ENCODE data around the gene PDE6A.
"Not testable (repeated sequence)": the region's sequence is repeated elsewhere in the genome, so short reads cannot be mapped to it uniquely, and the experiment has no call there.

PDE6A gene

DNA sequence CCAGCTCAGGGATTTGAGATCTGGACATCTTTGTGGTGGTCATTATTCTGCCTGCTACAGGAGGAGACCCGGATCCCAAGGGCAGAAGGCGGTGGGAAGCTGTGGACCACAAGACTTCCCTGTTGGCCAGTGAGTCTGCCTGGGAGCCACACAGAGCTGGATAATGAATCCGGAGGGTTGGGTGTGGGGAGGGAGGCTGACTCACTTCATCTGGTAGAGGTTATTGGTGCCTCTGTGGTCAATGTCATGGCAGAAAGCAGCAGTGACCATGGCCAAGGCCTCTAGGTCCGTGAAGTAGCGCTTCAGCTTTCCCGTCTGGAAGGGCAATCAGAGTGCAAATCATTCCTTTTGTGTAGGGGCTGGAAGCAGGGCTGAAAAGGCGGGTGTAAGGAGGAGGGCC is 58.5 kb downstream of the PDE6A start:
- Histone ChIP-seq H3K27me3 (ENCODE audit: control insufficient read depth in 1 of 2, insufficient read depth in 2 of 2, low read length in 2 of 2) (no peaks in the 10 kb centered on the region), H3K9ac (ENCODE audit: low read length) (no peak overlapping the region), H3K36me3 (ENCODE audit: insufficient read depth, low read length) (no peaks in the 10 kb centered on the region), H3K9me3 (ENCODE audit: low read length) (no peaks in the 10 kb centered on the region), H3K4me3 (ENCODE audit: low read depth in 1 of 2, low read length in 2 of 2) (no peak overlapping the region), H3K4me1 (ENCODE audit: insufficient read depth, low read length) (no peaks in the 10 kb centered on the region), H3K27ac (ENCODE audit: low read depth, low read length) (no peak overlapping the region)

DNA sequence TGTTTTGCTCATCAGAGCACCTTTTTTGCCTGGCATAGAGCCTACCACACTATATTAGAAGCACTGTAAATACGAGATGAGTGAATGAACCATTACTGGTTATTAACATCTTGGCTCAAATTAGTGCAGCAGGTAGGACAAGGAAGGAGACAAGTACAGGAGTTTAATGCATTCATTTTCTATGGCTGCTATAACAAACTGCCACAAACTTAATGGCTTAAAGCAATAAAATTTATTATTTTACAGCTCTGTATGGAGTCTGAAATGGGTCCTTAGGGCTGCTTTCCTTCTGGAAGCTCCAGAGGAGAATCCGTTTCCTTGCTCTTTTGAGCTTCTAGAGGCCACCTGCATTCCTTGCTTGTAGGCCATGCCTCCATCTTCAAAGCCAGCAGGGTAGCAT is 59.1 kb downstream of the PDE6A start:
- Histone ChIP-seq H3K9me3 (ENCODE audit: low read length) (no peaks in the 10 kb centered on the region), H3K36me3 (ENCODE audit: insufficient read depth, low read length) (no peaks in the 10 kb centered on the region), H3K27ac (ENCODE audit: low read depth, low read length) (no peak overlapping the region), H3K4me3 (ENCODE audit: low read depth in 1 of 2, low read length in 2 of 2) (no peak overlapping the region), H3K4me1 (ENCODE audit: insufficient read depth, low read length) (no peaks in the 10 kb centered on the region), H3K9ac (ENCODE audit: low read length) (no peak overlapping the region), H3K27me3 (ENCODE audit: control insufficient read depth in 1 of 2, insufficient read depth in 2 of 2, low read length in 2 of 2) (no peaks in the 10 kb centered on the region)

DNA sequence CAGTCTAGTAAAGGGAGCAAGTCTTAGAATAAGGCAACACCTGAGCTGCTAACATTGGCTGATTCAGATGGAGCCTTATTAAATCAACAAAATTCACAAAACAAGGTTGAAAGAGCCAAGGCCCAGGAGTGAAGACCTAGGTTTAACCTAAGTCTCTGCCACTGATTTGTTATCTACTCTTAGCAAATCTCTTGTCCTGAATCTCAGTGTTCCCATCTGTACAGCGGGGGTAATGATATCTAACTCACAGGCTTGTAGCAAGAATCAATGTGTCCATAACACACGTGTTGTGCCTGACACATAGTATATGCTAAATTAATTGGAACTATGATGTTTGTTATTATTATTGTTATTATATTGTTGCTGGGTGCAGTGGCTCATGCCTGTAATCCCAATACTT is 61.0 kb downstream of the PDE6A start:
- Histone ChIP-seq H3K27me3 (ENCODE audit: control insufficient read depth in 1 of 2, insufficient read depth in 2 of 2, low read length in 2 of 2) (no peaks in the 10 kb centered on the region), H3K4me3 (ENCODE audit: low read depth in 1 of 2, low read length in 2 of 2) (no peak overlapping the region), H3K9ac (ENCODE audit: low read length) (no peak overlapping the region), H3K9me3 (ENCODE audit: low read length) (no peaks in the 10 kb centered on the region), H3K36me3 (ENCODE audit: insufficient read depth, low read length) (no peaks in the 10 kb centered on the region), H3K27ac (ENCODE audit: low read depth, low read length) (no peak overlapping the region), H3K4me1 (ENCODE audit: insufficient read depth, low read length) (no peaks in the 10 kb centered on the region)

DNA sequence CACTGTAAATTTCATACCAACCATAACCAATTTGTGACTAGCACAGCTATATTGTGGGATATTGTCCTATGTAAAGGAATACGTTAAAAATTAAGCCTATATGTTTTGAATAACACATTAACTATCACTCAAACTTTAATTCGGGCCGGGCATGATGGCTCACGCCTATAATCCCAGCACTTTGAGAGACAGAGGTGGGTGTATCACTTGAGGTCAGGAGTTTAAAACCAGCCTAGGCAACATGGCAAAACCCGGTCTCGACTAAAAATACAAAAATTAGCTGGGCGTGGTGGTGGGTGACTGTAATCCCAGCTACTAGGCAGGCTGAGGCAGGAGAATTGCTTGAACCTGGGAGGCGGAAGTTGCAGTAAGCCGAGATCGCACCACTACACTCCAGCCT is 62.0 kb downstream of the PDE6A start:
- H3K9ac ChIP-seq (ENCODE audit: low read length); H3K27ac ChIP-seq (ENCODE audit: low read depth, low read length); H3K4me3 ChIP-seq (ENCODE audit: low read depth in 1 of 2, low read length in 2 of 2); H3K4me1 ChIP-seq (ENCODE audit: insufficient read depth, low read length); H3K9me3 ChIP-seq (ENCODE audit: low read length); H3K27me3 ChIP-seq (ENCODE audit: control insufficient read depth in 1 of 2, insufficient read depth in 2 of 2, low read length in 2 of 2); H3K36me3 ChIP-seq (ENCODE audit: insufficient read depth, low read length): not testable (repeated sequence)

DNA sequence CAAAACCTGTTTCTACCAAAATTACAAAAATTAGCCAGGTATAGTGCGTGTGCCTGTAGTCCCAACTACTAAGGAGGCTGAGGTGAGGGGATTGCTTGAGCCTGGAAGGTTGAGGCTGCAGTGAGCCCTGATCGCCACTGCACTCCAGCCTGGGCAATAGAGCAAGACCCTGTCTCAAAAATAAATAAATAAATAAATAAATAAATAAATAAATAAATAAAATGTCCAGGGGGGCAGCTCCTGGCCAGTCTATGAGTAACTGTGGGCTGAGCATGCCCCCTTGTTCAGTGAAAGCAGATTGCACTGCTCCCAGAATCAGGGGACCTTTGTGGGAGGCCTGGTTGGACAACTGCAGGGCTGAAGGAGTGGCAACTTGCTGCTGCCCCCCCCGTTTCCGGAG is 62.7 kb downstream of the PDE6A start:
- Histone ChIP-seq H3K9me3 (ENCODE audit: low read length) (no peaks in the 10 kb centered on the region), H3K9ac (ENCODE audit: low read length) (no peak overlapping the region), H3K27ac (ENCODE audit: low read depth, low read length) (no peak overlapping the region), H3K27me3 (ENCODE audit: control insufficient read depth in 1 of 2, insufficient read depth in 2 of 2, low read length in 2 of 2) (no peaks in the 10 kb centered on the region), H3K36me3 (ENCODE audit: insufficient read depth, low read length) (no peaks in the 10 kb centered on the region), H3K4me3 (ENCODE audit: low read depth in 1 of 2, low read length in 2 of 2) (no peak overlapping the region), H3K4me1 (ENCODE audit: insufficient read depth, low read length) (no peaks in the 10 kb centered on the region)

DNA sequence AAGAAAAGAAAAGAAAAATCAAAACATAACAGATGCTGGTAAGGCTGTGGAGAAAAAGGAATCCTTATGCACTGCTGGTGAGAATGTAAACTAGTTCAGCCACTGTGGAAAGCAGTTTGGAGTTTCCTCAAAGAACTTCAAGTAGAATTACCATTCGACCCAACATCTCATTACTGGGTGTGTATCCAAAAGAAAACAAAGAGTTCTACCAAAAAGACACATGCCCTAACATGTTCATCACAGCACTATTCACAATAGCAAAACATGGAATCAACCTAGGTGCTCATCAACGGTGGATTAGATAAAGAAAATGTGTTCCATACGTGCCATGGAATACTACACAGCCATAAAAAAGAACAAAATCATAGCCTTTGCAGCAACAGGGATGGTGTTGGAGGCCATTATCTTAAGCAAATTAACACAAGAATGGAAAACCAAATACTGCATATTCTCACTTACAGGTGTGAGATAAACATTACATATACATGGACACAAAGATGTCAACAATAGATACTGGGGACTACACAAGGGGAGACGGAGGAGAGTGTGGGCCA is 63.4 kb downstream of the PDE6A start:
- Histone ChIP-seq H3K27ac (ENCODE audit: low read depth, low read length) (no peak overlapping the region), H3K4me3 (ENCODE audit: low read depth in 1 of 2, low read length in 2 of 2) (no peak overlapping the region), H3K9me3 (ENCODE audit: low read length) (no peaks in the 10 kb centered on the region), H3K36me3 (ENCODE audit: insufficient read depth, low read length) (no peaks in the 10 kb centered on the region), H3K27me3 (ENCODE audit: control insufficient read depth in 1 of 2, insufficient read depth in 2 of 2, low read length in 2 of 2) (no peaks in the 10 kb centered on the region), H3K9ac (ENCODE audit: low read length) (no peak overlapping the region), H3K4me1 (ENCODE audit: insufficient read depth, low read length) (no peaks in the 10 kb centered on the region)

- not testable (repeated sequence) for H3K27me3 ChIP-seq (ENCODE audit: control insufficient read depth in 1 of 2, insufficient read depth in 2 of 2, low read length in 2 of 2); H3K4me3 ChIP-seq (ENCODE audit: low read depth in 1 of 2, low read length in 2 of 2); H3K9me3 ChIP-seq (ENCODE audit: low read length); H3K9ac ChIP-seq (ENCODE audit: low read length); H3K36me3 ChIP-seq (ENCODE audit: insufficient read depth, low read length); H3K27ac ChIP-seq (ENCODE audit: low read depth, low read length); H3K4me1 ChIP-seq (ENCODE audit: insufficient read depth, low read length)
These were observed 65.0 kb downstream of the PDE6A start for GRCh38 chr5:149879593-149879992.

DNA sequence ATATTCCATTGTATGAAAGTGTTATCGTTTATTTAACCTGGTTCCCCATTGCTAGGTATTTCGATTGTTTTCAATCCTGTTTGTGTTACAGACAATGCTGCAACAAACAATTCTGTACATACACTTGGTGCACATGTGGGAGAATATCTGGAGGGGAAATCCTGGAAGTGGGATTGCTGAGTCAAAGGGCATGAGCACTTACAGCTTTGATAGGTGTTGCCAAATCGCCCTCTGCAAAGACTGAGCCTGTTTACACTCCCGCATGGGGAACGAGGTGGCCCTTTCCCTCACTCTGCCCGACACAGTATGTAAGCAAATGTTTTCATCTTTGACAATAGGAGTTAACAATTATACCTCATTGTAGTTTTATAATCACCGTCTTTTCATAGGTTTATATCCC is 66.2 kb downstream of the PDE6A start:
- no peaks in the 10 kb centered on the region for H3K27me3 ChIP-seq (ENCODE audit: control insufficient read depth in 1 of 2, insufficient read depth in 2 of 2, low read length in 2 of 2)

GRCh38 chr5:149873896-149874295 is 70.7 kb downstream of the PDE6A start:
- Histone ChIP-seq H3K27me3 (ENCODE audit: control insufficient read depth in 1 of 2, insufficient read depth in 2 of 2, low read length in 2 of 2) (no peaks in the 10 kb centered on the region), H3K4me3 (ENCODE audit: low read depth in 1 of 2, low read length in 2 of 2) (no peak overlapping the region), H3K36me3 (ENCODE audit: insufficient read depth, low read length) (no peaks in the 10 kb centered on the region), H3K9me3 (ENCODE audit: low read length) (no peaks in the 10 kb centered on the region), H3K27ac (ENCODE audit: low read depth, low read length) (no peak overlapping the region), H3K9ac (ENCODE audit: low read length) (no peak overlapping the region), H3K4me1 (ENCODE audit: insufficient read depth, low read length) (peaks cover 13% of the 10 kb centered on the region)

More for the DNA sequence above, 66.2 kb downstream of the PDE6A start:
- Histone ChIP-seq H3K27ac (ENCODE audit: low read depth, low read length) (no peak overlapping the region), H3K9ac (ENCODE audit: low read length) (no peak overlapping the region), H3K4me1 (ENCODE audit: insufficient read depth, low read length) (no peaks in the 10 kb centered on the region), H3K4me3 (ENCODE audit: low read depth in 1 of 2, low read length in 2 of 2) (no peak overlapping the region), H3K9me3 (ENCODE audit: low read length) (no peaks in the 10 kb centered on the region), H3K36me3 (ENCODE audit: insufficient read depth, low read length) (no peaks in the 10 kb centered on the region)

GRCh38 chr5:149872351-149873040 is 72.1 kb downstream of the PDE6A start:
- Histone ChIP-seq H3K9me3 (ENCODE audit: low read length) (no peaks in the 10 kb centered on the region), H3K27me3 (ENCODE audit: control insufficient read depth in 1 of 2, insufficient read depth in 2 of 2, low read length in 2 of 2) (no peaks in the 10 kb centered on the region), H3K27ac (ENCODE audit: low read depth, low read length) (peak overlapping the region; percentile 35), H3K4me1 (ENCODE audit: insufficient read depth, low read length) (peaks cover 13% of the 10 kb centered on the region), H3K4me3 (ENCODE audit: low read depth in 1 of 2, low read length in 2 of 2) (no peak overlapping the region), H3K36me3 (ENCODE audit: insufficient read depth, low read length) (no peaks in the 10 kb centered on the region), H3K9ac (ENCODE audit: low read length) (no peak overlapping the region)

DNA sequence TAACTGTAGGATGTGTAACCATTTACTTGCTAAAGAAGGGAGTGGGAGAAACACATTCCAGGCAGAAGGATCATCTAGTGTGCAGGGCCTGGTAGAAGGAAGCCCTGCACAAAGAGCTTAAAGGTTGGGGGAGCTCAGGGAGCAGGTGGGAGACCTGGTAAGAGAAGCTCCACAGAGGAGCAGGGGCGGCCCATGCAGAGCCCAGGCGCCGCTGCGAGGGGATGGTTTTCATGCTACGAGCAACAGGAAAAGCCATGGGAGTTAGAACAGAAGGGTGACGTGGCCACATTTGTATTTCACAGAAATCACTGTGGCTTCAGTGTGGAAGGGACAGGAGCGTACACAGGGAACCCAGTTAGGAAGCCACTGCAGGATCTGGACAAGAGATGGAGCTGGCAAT is 73.1 kb downstream of the PDE6A start:
- Histone ChIP-seq H3K4me1 (ENCODE audit: insufficient read depth, low read length) (peaks cover 13% of the 10 kb centered on the region), H3K9me3 (ENCODE audit: low read length) (no peaks in the 10 kb centered on the region), H3K27me3 (ENCODE audit: control insufficient read depth in 1 of 2, insufficient read depth in 2 of 2, low read length in 2 of 2) (no peaks in the 10 kb centered on the region), H3K9ac (ENCODE audit: low read length) (no peak overlapping the region), H3K27ac (ENCODE audit: low read depth, low read length) (no peak overlapping the region), H3K4me3 (ENCODE audit: low read depth in 1 of 2, low read length in 2 of 2) (no peak overlapping the region), H3K36me3 (ENCODE audit: insufficient read depth, low read length) (no peaks in the 10 kb centered on the region)

- Histone ChIP-seq H3K4me3 (ENCODE audit: low read depth in 1 of 2, low read length in 2 of 2) (no peak overlapping the region), H3K27ac (ENCODE audit: low read depth, low read length) (no peak overlapping the region), H3K9ac (ENCODE audit: low read length) (no peak overlapping the region), H3K27me3 (ENCODE audit: control insufficient read depth in 1 of 2, insufficient read depth in 2 of 2, low read length in 2 of 2) (no peaks in the 10 kb centered on the region), H3K36me3 (ENCODE audit: insufficient read depth, low read length) (no peaks in the 10 kb centered on the region), H3K9me3 (ENCODE audit: low read length) (no peaks in the 10 kb centered on the region), H3K4me1 (ENCODE audit: insufficient read depth, low read length) (peaks cover 13% of the 10 kb centered on the region)
These were observed 73.9 kb downstream of the PDE6A start for GRCh38 chr5:149870697-149871096.
